HFF-Myc (cell line): Measurements from ENCODE around the gene OR5M8.

Experiments
- DNase-seq: peaks from one replicate; pipeline ENCODE4 v3.0.0-alpha.2; 2011; ENCODE audit warnings: low read depth; ENCODE audit errors: extremely low read depth
- H3K4me3 ChIP-seq: replicated peaks from 2 replicates; pipeline ENCODE4 v1.5.1; 2011; ENCODE audit warnings: low read depth, mild to moderate bottlenecking, control low read depth, low read length
- CTCF ChIP-seq: IDR thresholded peaks from 2 replicates; pipeline ENCODE4 v1.5.1; 2012; ENCODE audit warnings: mild to moderate bottlenecking, low read depth, low read length, control low read depth; ENCODE audit errors: missing control alignments

Gene OR5M8

GRCh38 chr11:56491270-56491669 lies at the start of gene OR5M8:
TSS of gene OR5M8 (minus strand) at chr11:56491370. CDS start at chr11:56491370, 0 bp downstream.
- DNase-seq, result no peak
- TF ChIP-seq CTCF, result no peak
- H3K4me3 ChIP-seq, result no peak within 1 kb of the TSS

GRCh38 chr11:56533054-56533740 lies 42.0 kb upstream of the OR5M8 start:
- no peak for DNase-seq
- H3K4me3 ChIP-seq, result no peak overlapping the region
- no peak for TF ChIP-seq CTCF

GRCh38 chr11:56531856-56532255 lies 40.7 kb upstream of the OR5M8 start:
- DNase-seq, result no peak
- TF ChIP-seq CTCF, result no peak
- no peak overlapping the region for H3K4me3 ChIP-seq

- no peak for TF ChIP-seq CTCF
- DNase-seq, result no peak
- no peak overlapping the region for H3K4me3 ChIP-seq
Measured at GRCh38 chr11:56522008-56522407, 30.8 kb upstream of the OR5M8 start.

DNA sequence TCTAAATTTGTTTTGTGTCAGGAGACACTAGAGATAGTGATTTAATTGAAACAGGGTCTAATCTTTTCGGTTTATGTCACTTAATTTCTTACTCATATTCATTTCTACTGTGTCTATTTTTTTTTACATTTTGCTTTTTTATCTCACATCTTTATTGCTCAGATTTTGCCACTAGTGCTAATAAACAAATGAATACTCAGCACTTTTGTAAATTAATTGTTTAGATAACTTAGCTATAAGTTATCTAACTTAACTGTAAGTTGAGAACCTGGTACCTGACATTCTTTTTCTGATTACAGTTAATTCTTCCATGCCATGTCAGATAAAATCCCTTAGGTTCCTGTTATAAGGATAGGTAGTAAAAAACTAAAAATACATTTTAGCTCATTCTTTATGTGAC lies 22.1 kb upstream of the OR5M8 start:
- TF ChIP-seq CTCF, result no peak
- DNase-seq, result no peak

GRCh38 chr11:56509439-56509838 lies 18.3 kb upstream of the OR5M8 start:
- no peak for TF ChIP-seq CTCF
- DNase-seq, result no peak

More for the DNA sequence above, 22.1 kb upstream of the OR5M8 start:
- H3K4me3 ChIP-seq, result no peak overlapping the region

DNA sequence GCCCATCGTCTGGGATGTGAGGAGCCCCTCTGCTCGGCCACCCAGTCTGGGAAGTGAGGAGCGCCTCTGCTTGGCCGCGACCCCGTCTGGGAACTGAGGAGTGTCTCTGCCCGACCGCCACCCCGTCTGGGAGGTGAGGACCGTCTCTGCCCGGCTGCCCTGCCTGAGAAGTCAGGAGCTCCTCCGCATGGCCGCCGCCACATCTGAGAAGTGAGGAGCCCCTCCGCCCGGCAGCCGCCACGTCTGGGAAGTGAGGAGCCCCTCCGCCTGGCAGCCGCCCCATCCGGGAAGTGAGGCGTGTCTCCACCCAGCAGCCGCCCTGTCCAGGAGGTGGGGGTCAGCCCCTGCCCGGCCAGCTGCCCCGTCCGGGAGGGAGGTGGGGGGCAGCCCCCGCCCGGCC lies 5.8 kb upstream of the OR5M8 start:
- no peak overlapping the region for H3K4me3 ChIP-seq
- no peak for DNase-seq

More at GRCh38 chr11:56509439-56509838, 18.3 kb upstream of the OR5M8 start:
- H3K4me3 ChIP-seq, result no peak overlapping the region

More for the DNA sequence above, 5.8 kb upstream of the OR5M8 start:
- TF ChIP-seq CTCF, result no peak
